ENCODE measurements around the gene COQ8B.

DNA sequence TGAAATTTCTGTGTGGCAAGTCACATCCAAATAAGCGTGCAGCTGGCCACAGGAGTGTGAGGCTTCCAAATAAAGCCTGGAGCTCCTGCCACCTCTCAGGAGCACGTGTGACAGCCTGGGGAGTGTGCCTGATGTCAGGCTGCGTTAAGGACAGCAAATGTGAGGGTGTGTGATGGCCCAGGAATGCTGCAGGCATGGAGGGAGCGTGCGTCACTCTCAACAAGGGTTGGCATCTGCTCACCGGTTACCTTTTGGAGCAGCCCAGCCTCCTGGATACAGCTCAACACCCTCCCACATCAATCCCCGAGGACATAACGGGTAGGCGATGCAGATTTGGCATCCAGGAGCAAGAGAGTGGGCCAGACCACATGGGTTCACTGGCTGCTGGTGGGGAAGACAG lies 45.3 kb downstream of the COQ8B start:
- TF ChIP-seq POLR2A (IDR thresholded peaks at IDR 0.05) (no peak), CTCF (IDR thresholded peaks at IDR 0.05) (no peak)

Data from suprapubic skin (tissue), 3 donors.